RWPE2 (cell line): ENCODE data around the gene DEAF1.

ENCODE experiments used
- ATAC-seq: fragments of 200-7000 bp; cut with Tn5 transposase; 3 replicates; pipeline ENCODE4 v1.9.1; 2021; ENCODE audit warnings: low read depth
- DNase-seq: peaks from one replicate; pipeline ENCODE4 v3.0.0-alpha.2; 2020; ENCODE audit warnings: low spot score
- H3K27ac ChIP-seq: fragments of 450-650 bp; 2 replicates; pipeline ENCODE4 v1.5.1; 2017; ENCODE audit warnings: mild to moderate bottlenecking; ENCODE audit not compliant: poor library complexity, severe bottlenecking
- H3K27me3 ChIP-seq: fragments of 250-450 bp; sonication (Bioruptor Pico); 2 replicates; pipeline ENCODE4 v1.5.1; 2021; ENCODE audit warnings: mild to moderate bottlenecking, moderate library complexity; ENCODE audit not compliant: insufficient read depth, poor library complexity, severe bottlenecking
- H3K36me3 ChIP-seq: fragments of 250-450 bp; sonication (Bioruptor Pico); 2 replicates; pipeline ENCODE4 v1.5.1; 2020; ENCODE audit warnings: low read depth, mild to moderate bottlenecking, moderate library complexity
- H3K4me1 ChIP-seq: fragments of 250-450 bp; sonication (Bioruptor Pico); 2 replicates; pipeline ENCODE4 v1.5.1; 2021; ENCODE audit warnings: mild to moderate bottlenecking, moderate library complexity; ENCODE audit not compliant: insufficient read depth, poor library complexity, severe bottlenecking
- H3K4me3 ChIP-seq: fragments of 250-450 bp; sonication (Bioruptor Pico); 2 replicates; pipeline ENCODE4 v1.5.1; 2021; ENCODE audit warnings: mild to moderate bottlenecking, moderate library complexity; ENCODE audit not compliant: severe bottlenecking
- H3K9me3 ChIP-seq: fragments of 250-450 bp; sonication (Bioruptor Pico); 2 replicates; pipeline ENCODE4 v1.5.1; 2021; ENCODE audit warnings: mild to moderate bottlenecking, moderate library complexity; ENCODE audit not compliant: severe bottlenecking
- CTCF ChIP-seq: fragments of 450-650 bp; IDR thresholded peaks from one replicate; pipeline ENCODE4 v1.5.1; 2017; ENCODE audit warnings: mild to moderate bottlenecking, moderate library complexity; ENCODE audit not compliant: poor library complexity, severe bottlenecking

DEAF1 gene

DNA sequence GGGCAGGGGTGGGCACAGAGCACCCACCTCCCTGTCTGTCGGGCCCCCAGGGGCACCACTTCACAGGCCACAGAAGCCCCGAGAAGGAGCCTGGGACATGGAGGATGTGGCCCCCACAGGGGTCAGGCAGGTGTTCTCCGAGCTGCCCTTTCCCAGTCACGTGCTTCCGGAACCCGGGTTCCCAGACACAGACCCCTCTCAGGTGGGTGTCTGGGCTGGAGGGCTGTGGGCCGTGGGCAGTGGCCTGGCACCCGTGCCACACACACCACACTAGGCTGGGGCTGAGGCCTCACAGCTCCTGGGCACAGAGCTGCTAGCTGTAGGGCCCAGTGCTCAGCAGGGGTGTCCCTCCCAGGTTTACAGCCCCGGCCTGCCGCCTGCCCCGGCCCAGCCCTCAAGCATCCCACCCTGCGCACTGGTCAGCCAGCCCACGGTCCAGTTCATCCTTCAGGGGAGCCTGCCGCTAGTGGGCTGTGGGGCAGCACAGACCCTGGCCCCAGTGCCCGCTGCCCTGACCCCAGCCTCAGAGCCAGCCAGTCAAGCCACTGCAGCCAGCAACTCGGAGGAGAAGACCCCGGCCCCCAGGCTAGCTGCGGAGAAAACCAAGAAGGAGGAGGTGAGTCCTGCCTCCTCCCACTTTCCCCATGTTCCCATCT is 84.7 kb downstream of the DEAF1 start:
- TF ChIP-seq CTCF, result no peak
- no peak for ATAC-seq
- Histone ChIP-seq H3K27me3 (no peaks in the 10 kb centered on the region), H3K9me3 (no peaks in the 10 kb centered on the region), H3K36me3 (peaks cover 77% of the 10 kb centered on the region), H3K4me3 (no peak overlapping the region), H3K4me1 (peaks cover 10% of the 10 kb centered on the region), H3K27ac (no peak overlapping the region)
- DNase-seq, result peak; percentile 61

- Histone ChIP-seq H3K4me3 (no peak overlapping the region), H3K27me3 (no peaks in the 10 kb centered on the region), H3K4me1 (peaks cover 8% of the 10 kb centered on the region), H3K27ac (no peak overlapping the region), H3K9me3 (no peaks in the 10 kb centered on the region), H3K36me3 (peaks cover 86% of the 10 kb centered on the region)
- no peak for TF ChIP-seq CTCF
- DNase-seq, result peak; percentile 54
- ATAC-seq, result no peak
Measured at GRCh38 chr11:609341-609811, 85.6 kb downstream of the DEAF1 start.

GRCh38 chr11:608791-609251 is 86.2 kb downstream of the DEAF1 start:
- DNase-seq (peak; percentile 57), ATAC-seq (no peak)
- Histone ChIP-seq H3K9me3 (no peaks in the 10 kb centered on the region), H3K36me3 (peaks cover 86% of the 10 kb centered on the region), H3K4me3 (no peak overlapping the region), H3K4me1 (peaks cover 2% of the 10 kb centered on the region), H3K27ac (no peak overlapping the region), H3K27me3 (no peaks in the 10 kb centered on the region)
- TF ChIP-seq CTCF, result no peak

- Histone ChIP-seq H3K27ac (no peak overlapping the region), H3K9me3 (no peaks in the 10 kb centered on the region), H3K36me3 (peaks cover 91% of the 10 kb centered on the region), H3K4me1 (no peaks in the 10 kb centered on the region), H3K27me3 (no peaks in the 10 kb centered on the region), H3K4me3 (no peak overlapping the region)
- DNase-seq, result peak; percentile 66
- ATAC-seq, result no peak
- TF ChIP-seq CTCF, result no peak
Measured at GRCh38 chr11:607971-608659, 86.9 kb downstream of the DEAF1 start.
